DOHH2 (cell line): Measurements from ENCODE around the gene TFR2.

Experiments
- H3F3A ChIP-seq: fragments of 200-600 bp; sonication (generic), shearing (Covaris generic); 2 replicates; pipeline ENCODE4 v1.6.0; 2016; ENCODE audit warnings: antibody characterized with exemption, mild to moderate bottlenecking; ENCODE audit not compliant: control insufficient read depth, insufficient read depth
- H3K27ac ChIP-seq: fragments of 200-600 bp; sonication (generic); 2 replicates; pipeline ENCODE4 v1.5.1; 2014; ENCODE audit warnings: low read depth, mild to moderate bottlenecking, low read length, moderate library complexity
- H3K27me3 ChIP-seq: fragments of 200-600 bp; sonication (generic); 2 replicates; pipeline ENCODE4 v1.6.1; 2014; ENCODE audit warnings: mild to moderate bottlenecking, low read length, mixed read lengths; ENCODE audit not compliant: control insufficient read depth
- H3K36me3 ChIP-seq: fragments of 200-600 bp; sonication (generic); 2 replicates; pipeline ENCODE4 v1.6.1; 2014; ENCODE audit warnings: mild to moderate bottlenecking, low read length, moderate library complexity, mixed read lengths; ENCODE audit not compliant: control insufficient read depth
- H3K4me1 ChIP-seq: fragments of 200-600 bp; sonication (generic); 2 replicates; pipeline ENCODE4 v1.6.1; 2014; ENCODE audit warnings: mild to moderate bottlenecking, low read length, mixed read lengths; ENCODE audit not compliant: control insufficient read depth
- H3K4me2 ChIP-seq: fragments of 200-600 bp; sonication (generic); 2 replicates; pipeline ENCODE4 v1.6.0; 2014; ENCODE audit warnings: mild to moderate bottlenecking, low read length, moderate library complexity
- H3K4me3 ChIP-seq: fragments of 200-600 bp; sonication (generic); 2 replicates; pipeline ENCODE4 v1.5.1; 2014; ENCODE audit warnings: mild to moderate bottlenecking, low read length, mixed read lengths
- H3K79me2 ChIP-seq: fragments of 200-600 bp; sonication (generic); 2 replicates; pipeline ENCODE4 v1.6.1; 2014; ENCODE audit warnings: mild to moderate bottlenecking, low read length, mixed read lengths; ENCODE audit not compliant: control insufficient read depth
- H3K9me2 ChIP-seq: fragments of 200-600 bp; sonication (generic); replicated peaks from 2 replicates; pipeline ENCODE4 v1.6.1; 2014; ENCODE audit warnings: mild to moderate bottlenecking, low read length, mixed read lengths; ENCODE audit not compliant: control insufficient read depth
- H3K9me3 ChIP-seq: fragments of 200-600 bp; sonication (generic); 2 replicates; pipeline ENCODE4 v1.6.1; 2014; ENCODE audit warnings: antibody characterized with exemption, low read length, mixed read lengths; ENCODE audit not compliant: control insufficient read depth, insufficient read depth
- H4K20me1 ChIP-seq: fragments of 200-600 bp; sonication (generic); 2 replicates; pipeline ENCODE4 v1.6.0; 2014; ENCODE audit warnings: low read depth, mild to moderate bottlenecking, antibody characterized with exemption, low read length, moderate library complexity; ENCODE audit not compliant: control insufficient read depth, insufficient read depth
- CTCF ChIP-seq: fragments of 200-600 bp; sonication (generic); IDR thresholded peaks from one replicate; pipeline ENCODE4 v1.5.1; 2014; ENCODE audit warnings: antibody characterized with exemption, mild to moderate bottlenecking, low read depth, low read length; ENCODE audit not compliant: poor library complexity, severe bottlenecking
- EZH2phosphoT487 ChIP-seq: fragments of 200-600 bp; sonication (generic); IDR thresholded peaks from 2 replicates; pipeline ENCODE4 v1.6.1; 2017; ENCODE audit warnings: borderline replicate concordance, mild to moderate bottlenecking, antibody characterized with exemption, low read length, moderate library complexity, mixed read lengths

The TFR2 gene

GRCh38 chr7:100641463-100641859 is at the start of gene TFR2:
TSS of gene TFR2 (minus strand) at chr7:100641552. CDS start at chr7:100641509, 43 bp downstream.
- H3K27me3 ChIP-seq = peaks cover 6% of the 10 kb centered on the region; the same call in 1 of the 2 replicates
- H4K20me1 ChIP-seq = no peaks in the 10 kb centered on the region
- H3K79me2 ChIP-seq = no peaks in the 10 kb centered on the region
- peak within 1 kb of the TSS; percentile 49 for H3K4me3 ChIP-seq
- peak within 1 kb of the TSS; percentile 71 for H3K4me2 ChIP-seq
- H3K9me3 ChIP-seq = no peaks in the 10 kb centered on the region
- H3K9me2 ChIP-seq = no peaks in the 10 kb centered on the region
- TF ChIP-seq EZH2phosphoT487 = no peak
- TF ChIP-seq CTCF = no peak
- H3K36me3 ChIP-seq = no peaks in the 10 kb centered on the region
- 0 out of 2 replicates have a peak, but pooled peaks cover 3% of the 10 kb centered on the region for H3F3A ChIP-seq
- no peak within 1 kb of the TSS for H3K27ac ChIP-seq
- peaks cover 18% of the 10 kb centered on the region for H3K4me1 ChIP-seq

- peaks cover 62% of the 10 kb centered on the region for H3K79me2 ChIP-seq
- no peak overlapping the region for H3K27ac ChIP-seq
- no peaks in the 10 kb centered on the region for H3K27me3 ChIP-seq
- peaks cover 31% of the 10 kb centered on the region for H3K4me1 ChIP-seq
- H3K4me2 ChIP-seq = no peak overlapping the region
- peaks cover 82% of the 10 kb centered on the region for H3K36me3 ChIP-seq
- H3K4me3 ChIP-seq = no peak overlapping the region
- TF ChIP-seq EZH2phosphoT487 (no peak), CTCF (no peak)
- peaks cover 33% of the 10 kb centered on the region for H4K20me1 ChIP-seq
- no peaks in the 10 kb centered on the region for H3K9me2 ChIP-seq
- H3K9me3 ChIP-seq = no peaks in the 10 kb centered on the region
- H3F3A ChIP-seq = peaks cover 3% of the 10 kb centered on the region
Measured at GRCh38 chr7:100689230-100690135, 48.1 kb upstream of the TFR2 start.

DNA sequence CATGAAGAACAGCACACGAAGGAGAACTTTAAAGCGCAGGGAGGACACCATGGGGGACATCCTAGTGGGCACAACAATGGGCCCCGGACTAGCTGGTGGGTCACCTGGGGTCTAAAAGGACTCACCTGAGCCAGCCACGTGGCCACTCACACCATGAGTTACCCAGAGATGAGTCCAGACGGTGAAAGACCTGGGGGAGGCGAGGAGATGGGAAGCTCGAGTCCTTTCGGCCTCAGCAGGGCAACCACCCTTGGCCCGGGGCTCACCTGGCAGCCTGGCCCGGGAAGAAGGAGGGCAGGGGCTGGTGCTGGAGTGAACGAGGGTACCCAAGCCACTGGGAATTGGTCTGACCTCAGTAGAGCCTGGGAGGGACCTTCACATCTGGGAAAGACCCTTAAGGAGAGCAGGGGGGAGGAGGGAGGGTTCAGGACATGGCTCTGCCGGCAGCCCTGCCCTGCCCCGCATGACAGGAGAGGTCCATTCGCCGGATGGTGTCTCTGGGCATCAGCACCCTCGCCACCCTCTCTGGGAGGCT is 47.0 kb upstream of the TFR2 start:
- Histone ChIP-seq H3K9me3 (no peaks in the 10 kb centered on the region), H3K27me3 (no peaks in the 10 kb centered on the region), H3K9me2 (no peaks in the 10 kb centered on the region), H3K4me3 (no peak overlapping the region), H4K20me1 (peaks cover 33% of the 10 kb centered on the region), H3F3A (0 out of 2 replicates have a peak, but pooled peaks cover 2% of the 10 kb centered on the region), H3K36me3 (peaks cover 91% of the 10 kb centered on the region), H3K27ac (no peak overlapping the region), H3K79me2 (peaks cover 59% of the 10 kb centered on the region), H3K4me1 (peaks cover 30% of the 10 kb centered on the region), H3K4me2 (no peak overlapping the region)
- no peak for TF ChIP-seq CTCF
- no peak for TF ChIP-seq EZH2phosphoT487
